Prostate gland (tissue), 2 donors: ENCODE data around the gene CTTN.
"Not testable (repeated sequence)": the region's sequence is repeated elsewhere in the genome, so short reads cannot be mapped to it uniquely, and the experiment has no call there.

ENCODE experiments used
- CTCF ChIP-seq, 4 experiments: fragments of 200-600 bp in 2 of 4; fragments of 450-650 bp in 2 of 4; sonication (generic) in 2 of 4; IDR thresholded peaks; 1 replicate in 3 of 4; 2 replicates in 1 of 4; pipeline ENCODE4 v1.5.1; 2016 to 2019; ENCODE audit warnings: antibody characterized with exemption in 4 of 4, mild to moderate bottlenecking in 2 of 4, moderate library complexity in 2 of 4
- POLR2A ChIP-seq: fragments of 450-650 bp; IDR thresholded peaks from one replicate; pipeline ENCODE4 v1.6.1; 2016; ENCODE audit warnings: antibody characterized with exemption, mild to moderate bottlenecking
- POLR2AphosphoS5 ChIP-seq: sonication (generic); formaldehyde crosslinking; IDR thresholded peaks from one replicate; pipeline ENCODE4 v1.6.1; 2017; ENCODE audit warnings: antibody characterized with exemption

DNA sequence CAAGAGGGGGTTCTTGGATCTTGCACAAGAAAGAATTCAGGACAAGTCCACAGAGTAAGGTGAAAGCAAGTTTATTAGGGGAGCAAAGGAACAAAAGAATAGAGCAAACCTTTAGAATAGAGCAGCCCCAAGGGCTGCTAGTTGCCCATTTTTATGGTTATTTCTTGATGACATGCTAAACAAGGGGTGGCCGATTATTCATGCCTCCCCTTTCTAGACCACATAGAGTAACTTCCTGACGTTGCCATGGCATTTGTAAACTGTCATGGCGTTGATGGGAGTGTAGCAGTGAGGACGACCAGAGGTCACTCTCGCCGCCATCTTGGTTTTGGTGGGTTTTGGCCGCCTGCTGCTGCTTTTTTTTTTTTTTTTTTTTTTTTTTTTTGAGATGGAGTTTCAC, 7.4 kb upstream of the CTTN start:
- TF ChIP-seq POLR2A; CTCF (IDR thresholded peaks at IDR 0.05); POLR2AphosphoS5: not testable (repeated sequence)
